Measurements from ENCODE around the gene ZNF662.
"Not testable (repeated sequence)": the region's sequence is repeated elsewhere in the genome, so short reads cannot be mapped to it uniquely, and the experiment has no call there.

ZNF662 gene

DNA sequence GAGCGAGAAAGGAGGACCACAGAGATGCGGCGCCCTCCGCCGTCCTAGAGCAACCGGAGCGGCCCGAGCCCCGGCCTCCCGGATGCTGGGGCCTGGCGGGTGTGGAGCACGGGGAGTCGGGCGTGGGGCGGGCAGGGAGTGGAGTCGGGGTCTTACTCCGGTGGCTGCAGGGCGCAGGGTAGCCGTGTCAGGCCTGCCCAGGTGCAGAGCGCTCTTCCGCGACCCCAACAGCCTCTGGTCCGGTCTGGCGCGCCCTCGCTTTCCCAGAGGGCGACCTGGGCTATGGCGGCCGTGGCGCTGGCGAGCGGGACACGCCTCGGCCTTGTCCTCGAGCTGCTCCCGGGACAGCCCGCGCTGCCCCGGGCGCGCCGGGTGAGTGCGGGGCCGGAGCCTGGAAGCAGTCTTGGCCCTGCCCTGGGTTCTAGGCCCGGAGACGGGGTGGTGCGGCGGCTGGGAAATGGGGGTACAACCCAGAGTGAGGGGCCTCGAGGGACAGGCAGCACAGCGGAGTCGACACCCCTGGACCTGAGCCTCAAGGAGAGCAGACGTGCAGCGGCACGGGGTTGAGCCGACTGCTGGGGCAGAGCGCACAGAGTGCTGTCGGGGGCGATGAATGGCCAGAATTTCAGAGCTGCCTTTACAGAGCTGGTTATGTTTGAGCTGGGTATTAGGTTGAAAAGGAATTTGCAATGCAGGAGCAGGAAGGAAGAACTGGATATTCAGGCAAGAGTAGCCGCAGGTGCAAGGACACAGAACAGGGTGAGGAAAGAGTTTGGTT lies at the start of gene ZNF662:
ZNF662 (plus strand) TSS at position 73 of the 778 bp plus-strand sequence. CDS start 1,973 bp downstream, outside the sequence.
- FAIRE-seq = no peak

DNA sequence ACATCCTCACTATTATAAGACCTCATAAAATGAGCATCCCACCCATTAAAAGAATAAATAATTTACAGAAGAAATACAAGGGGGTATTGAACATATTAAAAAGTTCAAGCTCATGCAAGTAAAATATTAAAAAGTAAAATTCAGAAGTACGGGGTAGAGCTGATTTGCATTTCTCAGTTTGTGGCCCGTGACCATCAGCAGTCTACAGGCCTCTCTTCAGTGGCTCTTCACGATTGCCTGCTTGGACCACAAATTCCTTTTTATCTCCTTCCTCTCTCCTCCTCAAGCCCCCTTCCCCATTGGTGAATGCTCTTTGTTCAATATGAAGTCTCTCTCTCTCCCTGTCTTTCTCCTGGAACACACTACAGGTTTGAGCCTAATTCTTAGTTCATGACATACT lies 49.4 kb upstream of the ZNF662 start:
- FAIRE-seq = no peak

DNA sequence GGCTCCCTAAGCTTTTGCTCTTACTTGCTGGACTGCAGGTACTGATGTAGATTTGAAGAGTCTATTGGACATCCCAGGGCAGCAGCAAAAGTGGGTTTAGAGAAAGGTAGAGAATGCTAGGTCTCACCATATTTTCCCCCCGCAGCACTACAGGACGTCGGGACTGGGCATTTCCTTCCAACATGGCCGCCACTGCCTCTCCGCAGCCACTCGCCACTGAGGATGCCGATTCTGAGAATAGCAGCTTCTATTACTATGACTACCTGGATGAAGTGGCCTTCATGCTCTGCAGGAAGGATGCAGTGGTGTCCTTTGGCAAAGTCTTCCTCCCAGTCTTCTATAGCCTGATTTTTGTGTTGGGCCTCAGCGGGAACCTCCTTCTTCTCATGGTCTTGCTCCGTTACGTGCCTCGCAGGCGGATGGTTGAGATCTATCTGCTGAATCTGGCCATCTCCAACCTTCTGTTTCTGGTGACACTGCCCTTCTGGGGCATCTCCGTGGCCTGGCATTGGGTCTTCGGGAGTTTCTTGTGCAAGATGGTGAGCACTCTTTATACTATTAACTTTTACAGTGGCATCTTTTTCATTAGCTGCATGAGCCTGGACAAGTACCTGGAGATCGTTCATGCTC lies 41.5 kb upstream of the ZNF662 start:
- no peak for FAIRE-seq

DNA sequence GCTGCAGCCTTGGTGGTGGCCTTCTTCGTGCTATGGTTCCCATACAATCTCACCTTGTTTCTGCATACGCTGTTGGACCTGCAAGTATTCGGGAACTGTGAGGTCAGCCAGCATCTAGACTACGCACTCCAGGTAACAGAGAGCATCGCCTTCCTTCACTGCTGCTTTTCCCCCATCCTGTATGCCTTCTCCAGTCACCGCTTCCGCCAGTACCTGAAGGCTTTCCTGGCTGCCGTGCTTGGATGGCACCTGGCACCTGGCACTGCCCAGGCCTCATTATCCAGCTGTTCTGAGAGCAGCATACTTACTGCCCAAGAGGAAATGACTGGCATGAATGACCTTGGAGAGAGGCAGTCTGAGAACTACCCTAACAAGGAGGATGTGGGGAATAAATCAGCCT lies 40.7 kb upstream of the ZNF662 start:
- no peak for FAIRE-seq

DNA sequence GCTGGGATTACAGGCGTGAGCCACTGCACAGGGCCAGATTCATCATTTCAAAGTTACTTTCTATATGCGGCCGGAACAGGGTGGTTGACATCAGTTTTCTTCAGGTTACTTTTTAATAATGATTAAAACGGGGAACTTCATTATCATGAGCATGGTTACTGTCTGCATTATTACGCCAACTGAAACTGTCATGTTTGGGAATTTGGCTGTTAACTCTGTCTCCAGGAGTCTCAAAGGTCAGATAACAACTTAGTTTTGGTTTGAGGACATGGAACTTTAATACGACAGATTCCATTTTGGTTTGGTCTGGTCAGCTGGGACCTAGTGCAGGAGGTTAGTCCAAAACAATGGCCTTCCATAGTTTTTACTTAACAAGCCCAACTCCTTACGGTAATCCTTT lies 38.8 kb upstream of the ZNF662 start:
- no peak for FAIRE-seq

DNA sequence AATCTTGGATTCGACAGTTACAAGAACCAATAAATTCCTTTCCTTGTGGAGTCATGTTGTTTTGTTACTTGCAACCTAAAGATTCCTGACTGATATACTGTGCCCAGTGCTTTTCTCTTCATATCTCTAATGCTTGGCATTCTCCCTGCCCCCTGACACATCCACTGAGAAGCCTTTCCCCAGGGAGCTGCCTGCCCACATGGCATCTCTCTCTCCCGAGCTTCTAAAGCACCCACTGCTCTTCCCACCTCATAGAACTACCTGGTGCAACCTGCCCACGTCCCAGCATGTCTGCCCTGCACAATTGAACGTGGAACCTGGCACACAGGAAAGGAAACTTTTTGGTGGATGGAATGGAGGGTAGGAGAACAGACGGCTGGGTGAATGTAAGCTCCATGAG lies 37.1 kb upstream of the ZNF662 start:
- FAIRE-seq = no peak

DNA sequence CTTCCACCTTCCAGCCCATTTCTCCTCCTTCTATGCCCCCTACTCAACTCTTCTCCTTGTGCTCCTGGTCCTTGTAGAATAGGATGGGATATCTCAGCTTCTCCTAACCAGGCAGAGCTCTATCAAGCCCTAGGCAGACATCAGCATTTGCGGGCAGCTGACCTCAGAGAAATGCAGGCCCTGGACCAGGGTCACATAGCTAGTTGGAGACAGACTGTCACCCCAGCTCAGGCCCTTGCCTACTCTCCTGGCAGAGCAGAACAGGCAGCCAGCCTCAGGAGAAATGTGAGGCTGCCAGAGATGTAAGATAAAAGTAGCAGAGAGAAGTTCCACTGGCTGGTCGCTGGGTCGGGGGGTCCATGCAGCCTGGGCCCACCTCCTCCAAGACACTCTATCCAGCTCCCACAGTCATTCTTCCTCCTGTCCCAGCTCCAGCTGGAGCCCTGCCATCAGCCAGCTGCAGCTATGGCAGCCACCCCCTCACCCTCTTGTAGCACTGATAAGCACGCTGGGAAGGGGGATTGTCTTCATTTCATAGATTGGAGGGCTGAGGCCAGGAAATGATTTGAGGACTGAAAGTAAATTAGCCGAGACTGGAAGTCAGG lies 34.2 kb upstream of the ZNF662 start:
- FAIRE-seq = no peak

DNA sequence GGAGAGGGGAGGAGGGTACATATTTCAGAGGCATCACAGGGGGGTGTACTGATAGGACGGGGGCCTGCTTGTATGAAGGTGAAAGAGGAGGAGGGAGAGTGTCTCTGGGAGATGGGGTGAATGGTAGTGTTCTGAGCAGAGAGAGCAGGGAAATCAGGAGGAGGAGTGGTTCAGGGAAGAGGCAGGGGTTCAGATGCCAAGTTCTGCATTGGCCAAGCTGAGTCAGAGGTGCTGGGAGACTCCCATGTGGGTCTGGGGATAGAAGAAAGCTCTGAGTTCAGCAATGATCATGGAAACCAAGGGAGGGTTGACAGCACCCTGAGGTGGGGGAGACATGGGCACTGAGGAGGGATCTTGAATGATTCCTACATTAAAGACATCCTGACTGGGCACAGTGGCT lies 33.2 kb upstream of the ZNF662 start:
- no peak for FAIRE-seq

DNA sequence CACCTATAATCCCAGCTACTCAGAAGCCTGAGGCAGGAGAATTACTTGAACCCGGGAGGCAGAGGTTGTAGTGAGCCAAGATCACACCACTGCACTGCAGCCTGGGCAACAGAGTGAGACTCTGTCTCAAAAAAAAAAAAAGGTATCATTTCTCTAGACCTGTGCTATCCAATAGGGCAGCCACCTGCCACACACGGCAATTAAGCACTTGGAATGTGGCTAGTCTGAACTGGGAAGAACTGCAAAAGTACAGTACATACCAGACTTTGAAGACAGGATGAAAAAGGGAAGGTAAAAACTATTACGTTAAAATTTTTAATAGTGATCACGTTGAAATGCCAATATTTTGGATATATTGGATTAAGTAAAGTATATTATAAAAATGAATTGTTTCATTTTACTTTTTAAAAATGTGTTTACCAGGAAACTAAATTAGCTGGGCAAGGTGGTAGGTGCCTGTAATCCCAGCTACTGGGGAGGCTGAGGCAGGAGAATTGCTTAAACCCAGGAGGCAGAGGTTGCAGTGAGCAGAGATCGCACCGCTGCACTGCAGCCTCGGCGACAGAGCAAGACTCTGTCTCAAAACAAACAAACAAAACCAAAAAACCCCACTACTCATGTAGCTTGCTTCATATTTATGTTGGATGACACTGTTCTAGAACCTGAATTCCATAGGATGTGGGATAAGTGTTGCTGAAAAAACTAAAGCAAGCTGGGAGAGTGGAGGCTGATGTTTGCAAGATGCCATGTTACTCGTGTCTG lies 32.5 kb upstream of the ZNF662 start:
- FAIRE-seq = no peak

DNA sequence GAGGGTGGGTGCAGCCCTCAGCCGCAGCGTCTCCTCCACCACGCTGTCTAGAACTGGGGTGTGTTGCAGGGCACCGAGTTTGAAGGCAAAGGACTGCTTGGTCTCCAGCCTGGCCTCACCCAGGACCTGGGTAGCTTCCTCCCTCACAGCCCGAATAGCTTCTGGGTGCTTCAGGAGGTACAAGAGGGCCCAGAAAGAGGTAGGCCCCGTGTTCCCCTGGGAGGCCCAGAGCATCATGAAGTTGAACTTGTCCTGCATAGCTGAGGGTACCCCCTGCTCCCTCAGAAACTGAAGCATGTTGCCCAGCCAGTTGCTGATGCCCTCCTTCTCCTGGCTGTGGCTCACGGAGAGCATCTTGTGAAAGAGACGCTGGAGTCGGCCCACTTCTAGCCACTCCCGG lies 31.2 kb upstream of the ZNF662 start:
- no peak for FAIRE-seq

DNA sequence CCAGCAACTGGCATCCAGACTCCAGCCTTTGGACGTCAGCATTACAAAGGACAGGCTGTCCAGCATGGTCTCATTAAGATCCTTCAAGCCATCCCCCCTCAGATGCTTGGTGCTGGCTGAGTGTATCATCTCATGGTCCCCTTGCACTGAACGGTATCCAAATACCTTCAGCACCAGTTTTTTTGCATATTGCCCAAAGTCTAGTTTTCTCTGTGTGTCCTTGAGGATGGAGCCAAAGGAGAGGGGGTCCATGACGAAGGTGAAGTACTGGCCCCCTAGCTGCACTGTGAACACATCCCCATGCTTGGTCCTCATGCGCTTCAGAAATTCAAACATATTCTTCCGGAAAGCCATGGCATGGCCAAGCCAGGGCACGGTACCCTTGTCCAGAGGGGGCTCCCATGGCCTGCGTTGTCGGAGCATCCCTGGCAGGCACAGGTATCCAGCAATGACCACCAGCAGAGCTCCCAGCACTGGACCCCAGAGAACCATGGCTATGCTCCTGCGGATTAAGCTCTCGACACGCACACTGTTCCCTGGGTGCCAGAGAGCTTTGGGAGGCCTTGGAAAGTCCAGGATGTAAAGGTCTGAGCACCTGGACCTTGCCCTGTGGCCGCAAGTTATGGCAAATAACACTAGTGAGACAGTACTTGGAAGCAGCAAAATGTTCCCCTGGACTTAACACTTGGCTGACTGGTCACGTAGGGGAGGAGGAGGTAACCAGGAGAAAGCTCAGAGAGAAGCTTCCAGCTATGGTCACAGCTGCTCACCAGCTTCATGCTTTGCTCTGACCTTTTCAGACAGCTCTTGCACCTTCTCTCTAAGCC lies 30.4 kb upstream of the ZNF662 start, which contains the start of gene CYP8B1:
CYP8B1 (minus strand) TSS at position 555 of the 827 bp plus-strand sequence; CDS start at position 492, 63 bp downstream.
- no peak for FAIRE-seq

DNA sequence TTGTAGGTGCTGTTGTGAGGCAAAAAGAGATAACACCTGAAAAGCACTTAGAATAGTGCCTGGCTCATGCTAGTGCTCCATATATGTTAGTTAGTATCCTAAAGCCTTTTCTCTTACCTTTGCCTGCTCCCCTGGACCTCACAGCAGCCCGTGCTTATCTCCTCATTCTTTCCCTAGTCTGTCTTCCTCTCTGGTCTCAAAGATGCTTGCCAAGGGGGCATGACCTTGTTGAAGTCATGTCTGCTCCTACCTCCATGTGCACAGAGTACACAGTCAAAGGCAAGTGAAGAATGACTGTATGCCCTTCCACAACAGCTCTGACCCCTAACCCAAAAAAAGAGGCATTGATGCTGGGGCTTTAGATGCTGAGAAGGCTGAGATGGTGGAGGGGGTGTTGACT lies 29.5 kb upstream of the ZNF662 start:
- FAIRE-seq = no peak

DNA sequence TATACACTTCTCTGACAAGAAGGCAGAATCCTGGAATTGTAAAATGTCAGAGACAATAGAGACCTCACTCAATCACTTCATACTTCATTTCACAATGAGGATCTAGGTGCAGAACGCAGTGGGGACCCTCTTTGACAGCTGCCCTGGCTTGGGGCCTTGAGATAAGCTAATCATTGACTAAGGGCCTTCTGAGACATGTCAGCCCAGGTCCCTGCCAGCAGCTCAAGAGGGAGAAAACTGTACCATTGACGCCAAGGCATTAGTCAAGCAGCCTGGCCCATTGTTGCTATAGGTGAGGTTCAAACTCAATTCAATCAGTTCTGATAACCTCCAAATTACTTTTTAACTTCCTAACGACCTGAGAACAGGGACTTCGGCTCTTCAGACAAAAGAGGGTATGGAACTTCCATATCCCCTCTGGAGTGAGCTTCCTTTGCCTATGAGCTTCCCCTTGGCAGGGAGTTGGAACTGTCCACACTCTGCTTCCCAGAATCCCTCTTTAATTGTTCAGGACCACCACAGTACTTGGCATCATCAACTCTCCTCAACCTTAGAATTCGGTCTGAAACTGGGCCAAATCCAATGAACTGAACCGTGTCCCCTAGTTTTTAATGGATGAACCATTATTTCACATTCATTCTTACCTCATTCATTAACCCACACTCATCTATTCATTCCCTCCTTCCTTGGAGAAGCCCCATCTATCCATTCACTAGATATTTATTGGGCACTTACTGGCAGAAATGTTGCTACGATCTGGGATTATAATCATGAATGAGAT lies 28.8 kb upstream of the ZNF662 start:
- no peak for FAIRE-seq

DNA sequence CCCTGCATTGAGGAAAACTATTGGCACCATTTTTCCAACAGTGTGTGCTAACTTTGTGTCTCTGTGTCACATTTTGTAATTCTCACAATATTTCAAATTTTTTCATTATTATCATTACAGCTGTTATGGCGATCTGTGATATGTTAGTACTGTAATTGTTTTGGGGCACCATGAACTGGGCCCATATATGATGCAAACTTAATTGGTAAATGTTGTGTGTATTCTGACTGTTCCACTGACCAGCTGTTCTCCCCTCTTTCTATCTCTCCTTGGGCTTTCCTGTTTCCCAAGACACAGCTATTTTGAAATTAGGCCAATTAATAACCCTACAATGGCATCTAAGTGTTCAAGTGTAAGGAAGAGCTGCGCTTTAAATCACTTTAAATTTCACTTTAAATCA lies 28.1 kb upstream of the ZNF662 start:
- no peak for FAIRE-seq

DNA sequence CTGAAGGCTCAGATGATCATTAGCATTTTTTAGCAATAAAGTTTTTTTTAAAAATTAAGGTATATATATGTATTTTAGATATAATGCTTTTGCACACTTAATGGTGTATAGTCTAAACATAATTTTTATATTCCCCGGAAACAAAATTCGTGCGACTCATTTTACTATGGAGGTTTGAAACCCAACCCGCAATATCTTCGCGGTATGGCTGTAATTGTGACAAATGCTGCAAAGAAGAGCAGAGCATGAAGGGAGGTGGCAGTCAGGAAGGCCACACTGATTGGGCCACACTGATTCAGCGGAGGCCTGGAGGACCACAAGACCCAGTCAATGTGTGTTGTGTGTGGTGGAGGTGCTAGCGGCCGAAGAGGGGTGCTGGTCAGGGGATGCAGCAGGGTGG lies 25.8 kb upstream of the ZNF662 start:
- no peak for FAIRE-seq

DNA sequence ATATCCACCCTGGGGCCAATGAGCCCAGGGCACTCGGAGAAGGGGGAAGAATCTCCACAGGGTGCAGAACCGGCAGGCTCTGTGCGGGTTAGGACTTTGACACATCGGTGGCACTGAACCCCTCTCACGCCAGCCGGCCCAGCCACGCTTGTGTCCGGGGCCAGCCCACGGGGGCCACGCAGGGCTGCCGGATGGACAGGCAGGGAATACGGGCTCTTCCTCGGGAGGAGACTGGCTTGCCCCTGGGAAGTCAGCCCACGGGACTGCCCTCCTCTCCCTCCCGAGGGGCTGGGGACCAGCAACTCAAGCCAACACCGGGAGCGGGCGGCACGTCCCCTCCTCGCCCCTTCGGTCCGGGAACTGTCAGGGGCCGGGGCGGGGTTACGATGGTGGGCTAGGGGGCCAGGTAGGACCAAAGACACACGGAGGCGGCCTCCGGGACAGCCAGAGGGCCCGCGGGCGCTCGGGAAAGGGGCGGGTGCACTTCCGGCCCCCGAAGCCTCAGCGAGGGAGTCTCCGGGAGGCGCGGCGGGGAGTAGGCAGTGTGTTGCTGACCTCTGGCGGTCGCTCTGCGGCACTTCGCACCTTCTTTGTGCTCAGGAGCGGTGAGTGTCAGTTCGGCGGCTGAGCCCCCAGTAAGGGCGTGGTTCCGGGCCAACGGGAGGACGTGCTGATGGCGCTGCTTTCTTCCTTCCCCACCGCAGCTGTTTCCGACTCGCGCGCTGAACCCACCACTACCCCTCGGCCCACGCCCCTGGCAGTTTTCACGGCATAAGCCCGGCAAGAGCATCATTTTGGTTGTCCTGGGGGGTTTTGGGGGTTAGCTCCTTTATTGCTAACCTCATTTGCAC lies 25.1 kb upstream of the ZNF662 start:
- no peak for FAIRE-seq

DNA sequence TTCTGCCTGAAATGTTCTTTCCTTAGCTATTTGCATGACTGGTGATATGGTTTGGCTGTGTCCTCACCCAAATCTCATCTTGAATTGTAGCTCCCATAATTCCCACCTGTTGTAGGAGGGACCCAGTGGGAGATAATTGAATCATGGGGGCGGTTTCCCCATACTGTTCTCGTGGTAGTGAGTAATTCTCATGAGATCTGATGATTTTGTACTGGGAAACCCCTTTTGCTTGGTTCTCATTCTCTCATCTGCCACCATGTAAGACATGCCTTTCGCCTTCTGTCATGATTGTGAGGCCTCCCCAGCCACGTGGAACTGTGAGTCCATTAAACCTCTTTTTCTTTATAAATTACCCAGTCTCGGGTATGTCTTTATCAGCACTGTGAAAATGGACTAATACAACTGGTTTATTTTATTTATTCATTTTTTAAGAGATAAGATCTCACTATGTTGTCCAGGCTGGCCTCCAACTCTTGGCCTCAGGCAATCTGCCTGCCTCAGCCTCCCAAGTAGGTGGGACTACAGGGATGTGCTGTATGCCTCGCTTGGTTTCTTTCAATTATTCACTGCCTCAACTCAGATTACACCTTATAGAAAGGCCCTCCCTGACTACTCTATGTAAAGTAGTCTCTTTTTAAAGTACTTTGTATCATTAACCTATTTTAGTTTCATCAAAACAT lies 22.6 kb upstream of the ZNF662 start:
- FAIRE-seq = not testable (repeated sequence)

DNA sequence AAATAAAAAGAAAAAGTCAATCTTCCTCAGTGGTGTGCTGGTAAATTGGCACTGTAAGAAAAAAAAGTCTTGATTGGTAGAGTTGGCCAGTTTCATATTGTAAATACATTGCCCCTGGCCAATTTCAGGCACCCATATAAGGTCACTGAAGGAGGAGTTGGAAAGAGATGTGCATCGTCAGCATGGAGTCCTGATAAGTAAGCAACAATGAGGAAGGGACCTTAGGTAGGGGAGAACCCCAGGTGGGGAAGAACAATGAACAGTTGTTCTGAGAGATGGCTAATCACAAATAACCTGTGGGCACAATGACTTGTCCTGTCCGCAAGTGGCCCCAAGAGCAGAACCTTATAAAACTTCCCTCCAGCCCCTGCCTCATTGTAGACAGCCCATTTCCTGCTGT lies 21.6 kb upstream of the ZNF662 start:
- FAIRE-seq = no peak

DNA sequence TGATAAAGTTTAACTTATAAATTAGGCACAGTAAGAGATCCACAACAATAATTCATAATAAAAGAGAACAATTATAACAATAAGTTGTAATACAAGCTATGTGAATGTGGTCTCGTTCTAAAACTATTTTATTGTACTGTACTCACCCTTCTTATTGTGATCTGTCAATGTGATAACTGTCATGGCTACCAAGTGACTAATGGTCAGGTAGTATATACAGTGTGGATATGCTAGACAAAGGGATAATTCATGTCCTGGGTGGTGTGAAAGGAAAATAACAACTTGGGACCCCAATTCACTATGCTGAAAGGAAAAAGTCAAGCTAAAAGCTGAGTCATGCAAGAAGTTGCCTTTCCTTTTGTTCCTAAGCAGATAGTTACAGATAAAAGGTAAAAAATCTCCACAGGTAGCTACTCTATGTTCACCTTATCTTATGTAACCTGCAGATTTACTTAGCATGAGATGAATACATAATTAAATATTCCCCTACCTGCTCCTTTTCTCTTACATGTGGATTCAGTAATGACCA lies 19.6 kb upstream of the ZNF662 start:
- FAIRE-seq = no peak

DNA sequence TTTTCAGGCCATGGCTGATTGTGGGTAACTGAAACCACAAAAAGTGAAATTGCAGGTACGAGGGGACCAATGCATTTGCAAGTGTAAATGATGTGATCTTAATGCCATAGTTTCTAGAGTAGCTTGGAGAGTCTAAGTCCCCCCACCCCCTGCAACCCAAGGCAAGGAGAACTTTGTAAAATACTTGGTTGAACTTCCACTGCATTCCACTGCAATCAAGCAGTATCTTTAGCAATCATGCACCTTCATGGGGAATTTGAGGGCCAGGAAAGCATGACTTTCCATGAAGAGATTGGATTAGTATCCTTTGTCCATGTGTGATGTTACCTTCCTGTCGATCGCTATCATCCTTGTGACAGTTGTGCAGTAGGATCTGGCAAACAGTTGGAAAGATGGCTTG lies 18.9 kb upstream of the ZNF662 start:
- FAIRE-seq = no peak

Data from TTC549 (cell line).